Activated CD8-positive, alpha-beta T cell treated with anti-CD3 and anti-CD28 coated beads for 36 hours (primary cell): ENCODE results near the gene PLSCR1. TPM values are rescaled to one million over a fixed set of nuclear protein-coding genes. Genes with fewer than 3 reads are reported as not detected.

ENCODE experiments used
- ATAC-seq: fragments of 200-7000 bp; cut with Tn5 transposase; one replicate; pipeline ENCODE4 v1.10.0; 2021; ENCODE audit warnings: mild to moderate bottlenecking, moderate library complexity
- CTCF ChIA-PET: fragments of 350-600 bp; sonication (Branson Sonifier 250); formaldehyde crosslinking; loops from one replicate; lab custom pipeline; 2021; ENCODE audit warnings: antibody characterized with exemption; lab: Charles Lee
- POLR2A ChIA-PET: fragments of 350-600 bp; sonication (Branson Sonifier 250); formaldehyde crosslinking; loops from one replicate; lab custom pipeline; 2021; ENCODE audit warnings: antibody characterized with exemption; lab: Charles Lee
- DNase-seq: peaks from one replicate; pipeline ENCODE4 v3.0.0-alpha.2; 2020
- H3K27ac Mint-ChIP-seq: one replicate; pipeline ENCODE4 v1.8.0; 2021; ENCODE audit warnings: mild to moderate bottlenecking, mixed read lengths
- H3K27me3 Mint-ChIP-seq: one replicate; pipeline ENCODE4 v1.8.0; 2021; ENCODE audit warnings: mixed read lengths
- H3K36me3 Mint-ChIP-seq: one replicate; pipeline ENCODE4 v1.8.0; 2021; ENCODE audit warnings: low read depth, mixed read lengths
- H3K4me1 Mint-ChIP-seq: one replicate; pipeline ENCODE4 v1.8.0; 2021; ENCODE audit warnings: low read depth, mixed read lengths
- H3K4me3 Mint-ChIP-seq: one replicate; pipeline ENCODE4 v1.8.0; 2021; ENCODE audit warnings: mild to moderate bottlenecking, moderate library complexity, mixed read lengths
- H3K9me3 Mint-ChIP-seq: one replicate; pipeline ENCODE4 v1.8.0; 2021; ENCODE audit warnings: mixed read lengths
- intact Hi-C: fragments of 100-400 bp; cut with micrococcal nuclease; formaldehyde crosslinking; loops from one replicate; pipeline ENCODE4 v1.10.0; 2022
- total RNA-seq, 2 experiments: library from RNA; stranded (reverse); gene quantifications; one replicate each; pipeline ENCODE4 v1.2.3, GENCODE V29; 2021
- TF ChIP-seq, protein P1 (sequence below): fragments of 200-600 bp; IDR thresholded peaks from one replicate; pipeline ENCODE4 v1.8.0; 2022; ENCODE audit warnings: antibody characterized with exemption, mild to moderate bottlenecking

The PLSCR1 gene
- total RNA-seq, 2 experiments from 2014 or later = 36.4 to 38.9 TPM

DNA sequence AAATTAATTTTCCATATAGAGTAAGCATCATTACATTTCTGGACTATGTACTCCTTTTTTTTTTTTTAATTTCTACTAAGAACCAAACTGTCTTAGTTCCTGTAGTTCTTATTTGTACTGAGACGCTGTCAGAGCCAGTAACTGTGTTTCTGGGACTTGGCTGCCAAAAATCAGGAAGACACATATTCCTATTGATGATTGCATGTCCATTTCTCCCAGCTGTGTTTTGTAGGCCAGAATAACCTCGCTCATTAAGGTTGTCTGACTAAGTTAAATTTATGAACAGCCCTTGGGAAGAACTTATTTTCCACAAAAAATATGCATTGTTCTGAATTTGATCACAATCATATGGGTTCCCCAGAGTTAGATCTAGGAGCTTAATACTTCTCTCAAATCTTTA, 31.2 kb upstream of the PLSCR1 start:
- CTCF ChIA-PET = no interaction called here

DNA sequence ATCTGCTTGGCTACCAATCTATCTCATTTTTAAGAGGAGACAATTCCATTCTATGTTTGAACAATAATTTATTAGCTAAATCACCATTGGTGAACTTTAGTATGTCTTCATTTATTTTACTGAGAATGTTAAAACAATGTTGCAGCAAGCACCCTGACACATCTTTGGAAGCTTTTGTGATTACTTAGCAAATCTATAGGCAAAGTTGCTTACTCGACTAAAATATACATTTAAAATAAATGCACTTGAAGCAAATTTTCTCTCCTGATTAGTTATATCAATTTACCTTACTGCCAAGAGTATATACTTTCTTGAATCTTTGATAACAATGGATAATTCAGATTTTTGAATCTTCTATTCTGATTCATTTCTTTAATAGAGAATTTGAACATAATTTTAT, 29.8 kb upstream of the PLSCR1 start:
- H3K9me3 Mint-ChIP-seq = no peaks in the 10 kb centered on the region
- ATAC-seq (no peak), DNase-seq (no peak)
- no peaks in the 10 kb centered on the region for H3K27me3 Mint-ChIP-seq
- H3K4me3 Mint-ChIP-seq = no peak overlapping the region
- H3K36me3 Mint-ChIP-seq = no peaks in the 10 kb centered on the region
- no peaks in the 10 kb centered on the region for H3K4me1 Mint-ChIP-seq
- CTCF ChIA-PET = interaction anchor here (0.7 kb wide), 1 partner anchor 385 kb away, joined by 3 read pairs; no protein-coding TSS in a partner anchor
- TF ChIP-seq, protein P1, sequence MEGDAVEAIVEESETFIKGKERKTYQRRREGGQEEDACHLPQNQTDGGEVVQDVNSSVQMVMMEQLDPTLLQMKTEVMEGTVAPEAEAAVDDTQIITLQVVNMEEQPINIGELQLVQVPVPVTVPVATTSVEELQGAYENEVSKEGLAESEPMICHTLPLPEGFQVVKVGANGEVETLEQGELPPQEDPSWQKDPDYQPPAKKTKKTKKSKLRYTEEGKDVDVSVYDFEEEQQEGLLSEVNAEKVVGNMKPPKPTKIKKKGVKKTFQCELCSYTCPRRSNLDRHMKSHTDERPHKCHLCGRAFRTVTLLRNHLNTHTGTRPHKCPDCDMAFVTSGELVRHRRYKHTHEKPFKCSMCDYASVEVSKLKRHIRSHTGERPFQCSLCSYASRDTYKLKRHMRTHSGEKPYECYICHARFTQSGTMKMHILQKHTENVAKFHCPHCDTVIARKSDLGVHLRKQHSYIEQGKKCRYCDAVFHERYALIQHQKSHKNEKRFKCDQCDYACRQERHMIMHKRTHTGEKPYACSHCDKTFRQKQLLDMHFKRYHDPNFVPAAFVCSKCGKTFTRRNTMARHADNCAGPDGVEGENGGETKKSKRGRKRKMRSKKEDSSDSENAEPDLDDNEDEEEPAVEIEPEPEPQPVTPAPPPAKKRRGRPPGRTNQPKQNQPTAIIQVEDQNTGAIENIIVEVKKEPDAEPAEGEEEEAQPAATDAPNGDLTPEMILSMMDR = no peak
- intact Hi-C loops = no loop called here
- POLR2A ChIA-PET = no interaction called here
- no peak overlapping the region for H3K27ac Mint-ChIP-seq

More for the DNA sequence above, 31.2 kb upstream of the PLSCR1 start:
- H3K27me3 Mint-ChIP-seq = no peaks in the 10 kb centered on the region
- no peak for DNase-seq
- no peak overlapping the region for H3K27ac Mint-ChIP-seq
- H3K4me1 Mint-ChIP-seq = no peaks in the 10 kb centered on the region
- no peaks in the 10 kb centered on the region for H3K36me3 Mint-ChIP-seq
- intact Hi-C loops = no loop called here
- TF ChIP-seq, protein P1 = no peak
- H3K9me3 Mint-ChIP-seq = no peaks in the 10 kb centered on the region
- POLR2A ChIA-PET = interaction anchor here (0.6 kb wide), 1 partner anchor 207 kb away, joined by 3 read pairs; no protein-coding TSS in a partner anchor
- H3K4me3 Mint-ChIP-seq = no peak overlapping the region
- ATAC-seq = no peak

DNA sequence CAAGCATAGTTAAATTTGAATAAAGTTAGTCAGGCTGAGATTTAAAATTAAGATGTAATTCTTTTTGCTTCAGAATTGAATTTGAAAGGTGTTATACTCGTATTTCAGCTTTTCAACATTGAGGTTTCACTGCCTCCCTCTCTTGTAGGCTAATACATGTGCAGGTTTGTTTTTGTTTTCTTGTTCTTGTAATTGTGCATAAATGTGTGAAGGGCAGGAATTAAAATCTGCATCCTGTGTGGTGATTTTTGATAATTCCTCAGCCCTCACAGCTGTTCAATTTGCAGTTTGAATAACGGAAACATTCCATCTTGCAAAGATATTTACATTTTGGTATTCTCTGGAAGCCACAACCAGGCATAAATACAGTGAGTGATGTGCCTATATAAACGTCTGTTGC, 24.9 kb upstream of the PLSCR1 start:
- POLR2A ChIA-PET = no interaction called here
- Mint-ChIP-seq H3K4me1 (no peaks in the 10 kb centered on the region), H3K36me3 (no peaks in the 10 kb centered on the region), H3K27ac (no peak overlapping the region), H3K4me3 (no peak overlapping the region), H3K9me3 (no peaks in the 10 kb centered on the region), H3K27me3 (no peaks in the 10 kb centered on the region)
- ATAC-seq (no peak), DNase-seq (no peak)
- TF ChIP-seq, protein P1 = no peak
- intact Hi-C loops = no loop called here
- CTCF ChIA-PET = interaction anchor here (1.4 to 1.5 kb wide), 2 partner anchors 20 to 351 kb away, joined by 3 read pairs; no protein-coding TSS in a partner anchor

DNA sequence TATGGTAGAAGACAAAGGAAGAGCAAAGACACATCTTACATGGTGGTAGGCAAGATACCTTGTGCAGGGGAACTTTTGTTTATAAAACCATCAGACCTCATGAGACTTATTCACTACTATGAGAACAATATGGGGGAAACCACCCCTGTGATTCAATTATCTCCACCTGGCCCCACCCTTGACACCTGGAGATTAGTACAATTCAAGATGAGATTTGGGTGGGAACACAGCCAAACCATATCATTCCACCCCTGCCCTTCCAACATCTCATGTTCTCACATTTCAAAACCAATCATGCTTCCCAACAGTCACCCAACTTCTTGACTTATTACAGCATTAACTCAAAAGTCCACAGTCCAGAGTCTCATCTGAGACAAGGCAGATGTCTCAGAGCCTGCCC, 21.7 kb upstream of the PLSCR1 start:
- no peak for ATAC-seq
- peaks cover 1% of the 10 kb centered on the region for H3K27me3 Mint-ChIP-seq
- no peak for DNase-seq
- no peaks in the 10 kb centered on the region for H3K9me3 Mint-ChIP-seq
- ChIA-PET POLR2A (no interaction called here), CTCF (interaction anchor here (1.1 kb wide), 1 partner anchor 23 kb away, joined by 3 read pairs; no protein-coding TSS in a partner anchor)
- TF ChIP-seq, protein P1 = no peak
- H3K36me3 Mint-ChIP-seq = no peaks in the 10 kb centered on the region
- intact Hi-C loops = no loop called here
- H3K4me3 Mint-ChIP-seq = no peak overlapping the region
- no peak overlapping the region for H3K27ac Mint-ChIP-seq
- H3K4me1 Mint-ChIP-seq = no peaks in the 10 kb centered on the region

DNA sequence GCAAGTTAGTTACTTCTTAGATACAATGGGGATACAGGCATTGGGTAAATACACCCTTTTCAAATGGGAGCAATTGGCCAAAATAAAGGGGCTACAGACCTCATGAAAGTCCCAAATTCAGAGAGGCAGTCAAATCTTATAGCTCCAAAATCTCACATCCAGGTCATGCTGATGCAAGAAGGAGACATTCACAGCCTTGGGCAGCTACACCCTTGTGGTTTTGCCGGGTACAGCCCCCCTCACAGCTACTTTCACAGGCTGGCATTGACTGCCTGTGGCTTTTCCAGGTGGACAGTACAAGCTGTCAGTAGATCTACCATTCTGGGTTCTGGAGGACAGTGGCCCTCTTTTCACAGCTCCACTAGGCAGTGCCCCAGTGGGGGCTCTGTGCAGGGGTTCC, 17.5 kb upstream of the PLSCR1 start:
- Mint-ChIP-seq H3K4me3 (no peak overlapping the region), H3K27ac (no peak overlapping the region), H3K4me1 (no peaks in the 10 kb centered on the region), H3K9me3 (no peaks in the 10 kb centered on the region), H3K36me3 (no peaks in the 10 kb centered on the region), H3K27me3 (peaks cover 1% of the 10 kb centered on the region)
- intact Hi-C loops = no loop called here
- DNase-seq (no peak), ATAC-seq (no peak)
- TF ChIP-seq, protein P1 = no peak
- CTCF ChIA-PET = no interaction called here
- POLR2A ChIA-PET = no interaction called here
